Stimulated activated CD4-positive, alpha-beta T cell treated with anti-CD3 and anti-CD28 coated beads, TNF-alpha, amount 100 ng/mL, for 48 hours (primary cell): ENCODE measurements around the gene TAB3.
"Not testable (repeated sequence)": the region's sequence is repeated elsewhere in the genome, so short reads cannot be mapped to it uniquely, and the experiment has no call there.

ENCODE experiments used
- DNase-seq, 3 donors: peaks; one replicate each; pipeline ENCODE4 v3.0.0-alpha.2; 2020; ENCODE audit warnings: low read depth in 3 of 3

The TAB3 gene

DNA sequence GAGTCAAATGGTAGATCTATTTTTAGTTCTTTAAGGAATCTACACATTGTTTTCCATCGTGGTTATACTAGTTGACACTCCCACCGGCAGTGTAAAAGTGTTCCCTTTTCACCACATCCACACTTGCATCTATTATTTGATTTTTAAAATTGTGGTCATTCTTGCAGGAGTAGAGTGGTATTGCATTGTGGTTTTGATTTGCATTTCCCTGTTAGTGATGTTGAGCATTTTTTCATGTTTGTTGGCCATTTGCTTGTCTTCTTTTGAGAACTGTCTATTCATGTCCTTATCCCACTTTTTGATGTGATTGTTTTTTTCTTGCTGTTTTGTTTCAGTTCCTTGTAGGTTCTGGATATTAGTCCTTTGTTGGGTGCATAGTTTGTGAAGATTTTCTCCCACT is 70.0 kb downstream of the TAB3 start:
- DNase-seq, result no peak

DNA sequence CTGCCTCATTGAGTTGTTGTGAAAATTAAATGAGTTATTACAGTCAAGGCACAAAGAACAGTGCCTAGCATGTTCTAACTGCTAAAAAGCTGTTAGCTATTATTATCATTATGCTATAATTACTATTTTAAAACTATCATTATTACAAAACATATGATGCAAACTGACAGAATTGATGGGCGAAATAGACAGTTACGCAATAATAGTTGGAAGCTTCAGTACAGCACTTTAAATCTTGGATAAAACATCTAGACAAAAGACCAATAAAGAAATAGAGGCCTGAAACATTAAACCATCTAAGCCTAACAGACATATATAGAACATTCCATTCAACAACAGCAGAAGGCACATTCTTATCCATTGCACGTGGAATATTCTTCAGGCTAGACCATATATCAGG is 73.0 kb downstream of the TAB3 start:
- no peak for DNase-seq

DNA sequence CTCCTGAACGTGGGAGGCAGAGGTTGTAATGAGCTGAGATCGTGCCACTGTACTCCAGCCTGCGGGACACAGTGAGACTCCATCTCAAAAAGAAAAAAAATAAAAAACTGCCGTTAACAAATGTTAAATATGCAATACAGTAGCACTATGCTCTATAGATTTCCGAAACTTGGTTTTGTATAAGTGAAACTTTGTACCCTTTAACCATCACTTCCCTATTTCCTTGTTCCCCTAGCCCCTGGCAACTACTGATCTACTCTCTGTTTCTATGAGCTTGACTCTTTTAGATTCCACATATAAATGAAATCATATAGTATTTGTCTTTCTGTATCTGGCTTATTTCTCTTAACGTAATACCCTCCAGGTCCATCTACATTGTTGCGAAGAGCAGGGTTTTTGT is 74.1 kb downstream of the TAB3 start:
- no peak for DNase-seq

DNA sequence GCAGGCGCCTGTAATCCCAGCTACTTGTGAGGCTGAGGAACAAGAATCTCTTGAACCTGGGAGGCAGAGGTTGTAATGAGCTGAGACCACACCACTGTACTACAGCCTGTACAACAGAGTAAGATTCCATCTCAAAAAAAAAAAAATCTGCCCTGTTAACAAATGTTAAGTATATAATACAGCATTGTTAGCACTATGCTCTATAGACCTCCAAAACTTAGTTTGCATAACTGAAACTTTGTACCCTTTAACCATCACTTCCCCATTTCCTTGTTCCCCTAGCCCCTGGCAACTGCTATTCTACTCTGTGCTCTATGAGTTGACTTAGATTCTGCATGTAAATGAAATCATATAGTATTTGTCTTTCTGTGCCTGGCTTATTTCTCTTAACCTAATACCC is 76.7 kb downstream of the TAB3 start:
- DNase-seq, result no peak

DNA sequence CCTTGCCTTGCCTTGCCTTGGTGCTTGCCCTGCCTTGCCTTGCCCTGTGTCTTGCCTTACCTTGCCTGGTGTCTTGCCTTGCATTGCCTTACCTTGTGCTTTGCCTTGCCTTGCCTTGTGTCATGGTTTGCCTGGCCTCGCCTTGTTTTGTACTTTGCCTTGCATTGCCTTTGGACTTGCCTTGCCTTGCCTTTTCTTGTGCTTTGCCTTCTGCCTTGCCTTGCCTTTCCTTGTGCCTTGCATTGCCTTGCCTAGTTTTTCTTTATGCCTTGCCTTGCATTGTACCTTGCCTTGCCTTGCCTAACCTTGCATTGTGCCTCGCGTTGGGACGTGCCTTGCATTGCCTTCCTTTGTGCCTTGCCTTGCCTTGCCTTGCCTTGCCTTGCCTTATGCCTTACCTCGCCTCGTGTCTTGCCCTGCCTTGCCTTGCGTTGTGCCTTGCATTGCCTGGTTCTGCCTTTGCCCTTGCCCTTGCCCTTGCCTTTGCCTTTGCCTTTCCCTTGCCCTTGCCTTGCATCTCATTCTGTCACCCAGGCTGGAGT is 82.8 kb downstream of the TAB3 start:
- no peak for DNase-seq

DNA sequence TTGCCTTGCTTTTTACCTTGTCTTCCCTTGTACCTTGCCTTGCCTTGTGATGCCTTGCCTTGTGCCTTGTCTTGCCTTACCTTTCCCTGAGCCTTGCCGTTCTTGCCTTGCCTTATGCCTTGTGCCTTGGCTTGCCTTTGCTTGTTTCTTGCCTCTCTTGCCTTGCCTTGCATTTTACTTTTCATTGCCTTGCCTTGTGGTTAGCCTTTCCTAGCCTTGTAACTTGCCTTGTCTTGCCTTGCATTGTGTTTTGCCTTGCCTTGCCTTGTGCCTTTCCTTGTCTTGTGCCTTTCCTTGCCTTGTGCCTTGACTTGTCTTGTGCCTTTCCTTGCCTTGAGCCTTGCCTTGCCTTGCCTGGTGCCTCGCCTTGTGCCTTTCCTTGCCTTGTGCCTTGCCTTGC is 84.6 kb downstream of the TAB3 start:
- DNase-seq, result no peak

DNA sequence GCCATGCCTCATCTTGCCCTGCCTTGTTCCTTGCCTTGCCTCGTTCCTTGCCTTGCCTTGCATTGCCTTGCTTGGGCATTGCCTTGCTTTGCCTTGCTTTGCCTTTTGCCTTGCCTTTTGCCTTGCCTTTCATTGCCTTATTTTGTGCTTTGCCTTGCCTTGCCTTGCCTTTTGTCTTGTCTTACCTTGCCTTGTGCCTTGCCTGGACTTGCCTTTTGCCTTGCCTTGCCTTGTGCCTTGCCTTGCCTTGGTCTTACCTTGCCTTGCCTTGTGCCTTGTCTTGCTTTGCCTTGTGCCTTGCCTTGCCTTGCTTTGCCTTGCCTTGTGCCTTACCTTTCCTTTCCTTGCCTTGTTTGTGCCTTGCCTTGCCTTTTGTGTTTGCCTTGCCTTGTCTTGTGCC is 88.2 kb downstream of the TAB3 start:
- DNase-seq, result no peak

DNA sequence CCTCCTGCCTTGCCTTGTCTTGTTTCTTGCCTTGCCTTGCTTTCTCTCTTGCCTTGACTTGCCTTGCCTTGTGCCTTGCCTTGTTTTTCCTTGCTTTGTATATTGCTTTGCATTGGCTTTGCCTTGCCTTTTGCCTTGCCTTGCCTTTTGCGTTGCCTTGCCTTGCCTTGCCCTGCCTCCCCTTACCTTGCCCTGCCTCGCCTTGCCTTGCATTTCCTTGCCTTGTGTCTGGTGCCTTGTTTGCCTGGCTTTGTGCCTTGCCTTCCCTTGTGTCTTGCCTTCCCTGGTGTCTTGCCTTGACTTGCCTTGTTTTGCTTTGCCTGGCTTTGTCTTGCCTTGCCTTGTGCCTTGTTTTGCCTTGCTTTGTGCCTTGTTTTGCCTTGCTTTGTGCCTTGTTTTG is 89.7 kb downstream of the TAB3 start:
- no peak for DNase-seq

DNA sequence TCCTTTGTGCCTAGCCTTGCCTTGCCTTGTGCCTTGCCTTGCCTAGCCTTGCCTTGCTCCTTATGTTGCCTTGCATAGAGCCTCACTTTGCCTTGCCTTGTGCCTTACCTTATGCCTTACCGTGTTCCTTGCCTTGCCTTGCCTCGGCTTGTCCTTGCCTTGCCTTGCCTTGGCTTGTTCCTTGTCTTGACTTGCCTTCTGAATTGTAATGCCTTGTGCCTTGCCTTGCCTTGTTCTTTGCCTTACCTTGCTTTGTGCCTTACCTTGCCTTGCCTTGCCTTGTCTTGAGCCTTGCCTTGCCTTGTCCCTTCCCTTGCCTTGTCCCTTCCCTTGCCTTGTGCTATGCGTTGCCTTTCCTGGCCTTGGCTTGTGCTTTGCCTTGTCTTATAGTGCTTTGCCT is 90.2 kb downstream of the TAB3 start:
- DNase-seq, result no peak

DNA sequence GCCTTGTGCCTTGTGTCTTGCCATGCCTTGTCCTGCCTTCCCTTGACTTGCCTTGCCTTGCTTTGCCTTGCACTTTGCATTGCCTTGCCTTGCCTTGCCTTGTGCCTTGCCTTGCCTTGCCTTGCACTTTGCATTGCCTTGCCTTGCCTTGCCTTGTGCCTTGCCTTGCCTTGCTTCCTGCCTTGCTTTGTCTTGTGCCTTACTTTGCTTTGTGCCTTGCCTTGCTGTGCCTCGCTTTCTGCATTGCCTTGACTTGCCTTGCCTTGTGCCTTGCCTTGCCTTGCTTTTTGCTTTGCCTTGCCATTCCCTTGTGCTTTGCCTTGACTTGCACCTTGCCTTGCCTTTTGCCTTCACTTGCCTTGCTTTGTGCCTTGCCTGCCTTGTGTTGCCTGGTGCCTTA is 91.8 kb downstream of the TAB3 start:
- DNase-seq, result not testable (repeated sequence)

DNA sequence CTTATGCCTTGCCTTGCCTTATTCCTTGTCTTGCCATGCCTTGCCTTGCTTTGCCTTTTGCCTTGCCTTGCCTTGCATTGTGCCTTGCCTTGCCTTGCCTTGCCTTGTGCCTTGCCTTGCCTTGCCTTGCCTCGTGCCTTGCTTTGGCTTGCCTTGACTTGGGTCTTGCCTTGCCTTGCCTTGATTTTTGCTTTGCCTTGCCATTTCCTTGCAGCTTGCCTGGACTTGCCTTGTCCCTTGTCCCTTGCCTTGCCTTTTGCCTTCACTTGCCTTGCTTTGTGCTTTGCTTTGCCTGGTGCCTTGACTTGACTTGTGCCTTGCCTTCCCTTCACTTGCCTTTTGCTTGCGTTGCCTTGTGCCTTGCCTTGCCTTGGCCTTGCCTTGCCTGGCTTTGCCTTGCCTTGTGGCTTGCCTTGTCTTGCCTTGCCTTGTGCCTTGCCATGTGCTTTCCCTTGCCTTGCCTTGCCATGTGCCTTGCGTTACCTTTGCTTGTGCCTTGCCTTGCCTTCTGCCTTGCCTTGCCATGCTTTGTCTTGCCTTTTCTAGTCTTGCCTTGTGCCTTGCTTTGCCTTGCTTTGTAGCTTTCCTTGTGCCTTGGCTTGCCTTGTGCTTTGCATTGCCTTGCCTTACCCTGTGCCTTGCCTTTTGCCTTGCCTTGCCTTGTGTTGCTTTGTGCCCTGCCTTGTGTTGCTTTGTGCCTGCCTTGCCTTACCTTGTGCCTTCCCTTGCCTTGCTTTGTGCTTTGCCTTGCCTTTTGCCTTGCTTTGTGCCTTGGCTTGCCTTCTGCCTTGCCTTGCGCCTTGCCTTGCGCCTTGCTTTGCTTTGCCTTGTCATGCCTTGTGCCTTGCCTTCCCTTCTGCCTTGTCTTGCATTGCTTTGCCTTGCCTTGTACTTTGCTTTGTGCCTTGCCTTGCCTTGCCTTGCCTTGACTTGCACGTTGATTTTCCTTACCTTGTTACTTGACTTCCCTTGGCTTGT is 92.8 kb downstream of the TAB3 start:
- DNase-seq, result no peak

DNA sequence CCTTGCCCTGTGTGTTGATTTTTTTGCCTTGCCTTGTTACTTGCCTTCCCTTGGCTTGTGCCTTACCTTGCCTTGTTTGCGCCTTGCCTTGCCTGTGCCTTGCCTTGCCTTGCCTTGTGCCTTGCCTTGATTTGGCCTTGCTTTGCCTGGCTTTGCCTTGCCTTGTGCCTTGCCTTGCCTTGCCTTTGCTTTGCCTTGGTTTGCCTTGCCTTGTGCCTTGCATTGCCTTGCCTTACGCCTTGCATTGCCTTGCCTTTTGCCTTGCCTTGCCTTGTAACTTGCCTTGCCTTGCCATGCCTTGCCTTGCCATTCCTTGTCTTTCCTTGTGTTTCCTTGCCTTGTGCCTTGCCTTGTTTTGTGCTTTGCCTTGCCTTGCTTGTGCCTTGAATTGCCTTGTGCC is 94.6 kb downstream of the TAB3 start:
- no peak for DNase-seq

DNA sequence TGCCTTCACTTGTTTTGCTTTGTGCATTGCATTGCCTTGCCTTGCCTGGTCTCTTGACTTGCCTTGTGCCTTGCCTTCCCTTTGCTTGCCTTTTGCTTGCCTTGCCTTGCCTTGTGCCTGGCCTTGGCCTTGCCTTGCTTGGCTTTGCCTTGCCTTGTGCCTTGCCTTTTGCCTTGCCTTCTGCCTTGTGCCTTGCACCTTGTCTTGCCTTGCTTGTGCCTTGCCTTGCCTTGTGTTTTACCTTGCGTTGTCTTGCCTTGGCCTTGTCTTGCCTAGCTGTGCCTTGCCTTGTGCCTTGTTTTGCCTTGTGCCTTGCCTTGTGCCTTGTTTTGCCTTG is 95.3 kb downstream of the TAB3 start:
- DNase-seq, result no peak

DNA sequence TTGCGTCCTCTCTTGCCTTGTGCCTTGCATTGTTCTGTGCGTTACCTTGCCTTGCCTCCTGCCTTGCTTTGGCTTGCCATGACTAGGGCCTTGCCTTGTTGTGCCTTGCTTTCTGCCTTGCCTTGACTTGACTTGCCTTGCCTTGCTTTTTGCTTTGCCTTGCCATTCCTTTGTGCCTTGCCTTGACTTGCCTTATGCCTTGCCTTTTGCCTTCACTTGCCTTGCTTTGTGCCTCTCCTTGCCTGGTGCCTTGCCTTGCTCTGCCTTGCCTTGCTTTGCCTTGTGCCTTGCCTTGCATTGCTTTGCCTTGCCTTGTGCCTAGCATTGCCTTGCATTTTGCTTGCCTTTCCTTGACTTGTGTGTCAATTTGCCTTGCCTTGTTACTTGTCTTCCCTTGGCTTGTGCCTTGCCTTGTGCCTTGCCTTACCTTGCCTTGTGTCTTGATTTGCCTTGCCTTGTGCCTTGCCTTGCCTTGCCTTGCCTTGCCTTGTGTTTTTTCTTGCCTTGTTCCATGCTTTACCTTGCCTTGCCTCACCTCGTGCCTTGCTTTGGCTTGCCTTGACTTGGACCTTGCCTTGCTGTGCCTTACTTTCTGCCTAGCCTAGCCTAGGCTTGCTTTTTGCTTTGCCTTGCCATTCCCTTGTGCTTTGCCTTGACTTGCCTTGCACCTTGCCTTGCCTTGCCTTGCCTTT is 95.8 kb downstream of the TAB3 start:
- DNase-seq, result no peak

DNA sequence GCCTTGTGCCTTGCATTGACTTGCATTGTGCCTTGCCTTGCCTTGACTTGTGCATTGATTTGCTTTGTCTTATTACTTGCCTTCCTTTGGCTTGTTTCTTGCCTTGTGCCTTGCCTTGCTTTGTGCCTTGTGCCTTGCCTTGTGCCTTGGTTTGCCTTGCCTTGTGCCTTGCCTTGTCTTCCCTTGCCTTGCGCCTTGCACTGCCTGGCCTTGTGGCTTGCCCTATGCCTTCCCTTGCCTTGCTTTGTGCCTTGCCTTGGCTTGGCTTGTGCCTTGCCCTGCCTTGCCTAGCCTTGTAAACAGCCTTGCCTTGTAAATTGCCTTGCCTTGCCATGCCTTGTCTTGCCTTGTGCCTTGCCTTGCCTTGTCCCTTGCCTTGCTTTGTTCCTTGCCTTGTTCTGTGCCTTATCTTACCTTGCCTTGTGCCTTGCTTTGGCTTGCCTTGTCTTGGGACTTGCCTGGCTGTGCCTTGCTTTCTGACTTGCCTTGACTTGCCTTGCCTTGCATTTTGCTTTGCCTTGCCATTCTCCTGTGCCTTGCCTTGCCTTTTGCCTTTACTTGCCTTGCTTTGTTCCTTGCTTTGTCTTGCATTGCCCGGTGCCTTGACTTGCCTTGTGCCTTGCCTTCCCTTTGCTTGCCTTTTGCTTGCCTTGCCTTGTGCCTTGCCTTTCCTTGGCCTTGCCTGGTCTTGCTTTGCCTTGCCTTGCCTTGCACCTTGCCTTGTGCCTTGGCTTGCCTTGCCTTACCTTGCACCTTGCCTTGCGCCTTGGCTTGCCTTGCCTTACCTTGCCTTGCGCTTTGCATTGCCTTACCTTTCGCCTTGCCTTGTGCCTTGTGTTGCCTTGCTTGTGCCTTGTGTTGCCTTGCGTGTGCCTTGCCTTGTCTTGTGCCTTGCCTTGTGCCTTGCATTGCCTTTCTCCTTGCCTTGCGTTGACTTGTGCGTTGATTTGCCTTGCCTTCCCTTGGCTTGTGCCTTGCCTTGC is 97.5 kb downstream of the TAB3 start:
- DNase-seq, result no peak

DNA sequence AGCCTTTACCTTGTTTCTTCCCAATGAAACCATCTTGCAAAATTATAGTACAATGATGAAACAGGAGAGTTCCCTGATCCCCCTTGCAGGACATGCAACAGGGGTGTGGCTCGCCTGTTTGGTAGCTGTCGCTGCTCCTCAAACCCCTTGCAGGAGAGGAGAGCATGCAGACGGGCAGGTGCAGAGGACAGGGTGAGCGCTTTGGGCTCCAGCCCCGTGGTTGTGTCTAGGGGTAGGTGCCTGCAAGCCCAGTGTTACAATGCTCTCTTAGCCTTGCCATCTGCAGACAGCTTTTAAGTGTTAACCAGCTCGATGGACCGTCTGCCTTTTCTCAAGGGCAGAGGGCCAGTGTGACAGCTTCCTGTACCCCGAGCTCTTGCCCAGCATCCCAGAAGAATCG is 102.0 kb downstream of the TAB3 start:
- no peak for DNase-seq

DNA sequence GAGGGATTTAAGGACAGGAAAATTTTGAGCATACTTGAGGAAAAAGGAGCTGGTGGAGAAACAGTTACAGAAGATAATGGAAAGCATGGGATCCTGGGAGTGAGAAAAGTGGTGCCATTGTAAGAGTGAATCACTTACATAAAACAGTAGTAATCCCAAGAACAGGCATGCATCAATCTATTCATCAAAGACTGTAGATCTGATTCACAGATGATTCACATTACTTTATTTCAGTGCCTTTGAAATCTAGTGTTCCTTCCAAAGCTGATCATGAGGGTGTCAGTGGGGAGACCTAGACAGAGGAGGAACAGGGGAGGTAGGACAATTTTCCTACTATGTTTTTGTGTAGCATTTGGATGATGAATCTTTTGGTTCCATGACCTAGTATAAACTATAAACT is 102.7 kb downstream of the TAB3 start:
- DNase-seq, result no peak

DNA sequence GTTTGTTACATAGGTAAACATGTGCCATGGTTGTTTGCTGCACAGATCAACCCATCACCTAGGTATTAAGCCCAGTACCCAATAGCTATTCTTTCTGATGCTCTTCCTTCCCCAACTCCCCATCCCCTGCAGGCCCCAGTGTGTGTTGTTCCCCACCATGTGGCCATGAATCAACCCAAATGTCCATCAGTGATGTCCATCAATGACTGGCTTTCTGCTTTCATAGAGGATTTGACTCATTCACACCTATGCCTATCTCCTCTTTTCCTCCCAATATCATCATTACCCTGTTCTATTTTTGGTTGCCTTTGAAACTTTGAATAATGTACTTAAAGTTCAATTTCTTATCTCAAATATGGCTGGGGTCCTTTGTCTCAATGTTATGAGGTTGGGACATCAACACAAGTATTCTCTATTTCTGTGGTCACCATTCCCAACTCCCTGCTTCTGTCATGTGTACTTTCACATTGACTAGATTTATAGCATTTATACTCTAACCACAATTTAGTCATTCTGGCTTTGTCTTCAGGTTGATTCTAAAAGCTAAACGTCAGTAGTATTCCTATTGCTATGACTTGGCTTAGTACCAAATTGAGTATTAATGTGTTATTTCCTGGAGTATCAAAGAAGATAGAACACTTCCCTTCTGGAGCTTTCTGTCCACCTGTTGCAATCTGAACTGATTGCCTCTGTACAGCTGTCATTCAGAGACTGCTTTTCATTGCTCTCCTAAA is 107.2 kb downstream of the TAB3 start:
- no peak for DNase-seq

DNA sequence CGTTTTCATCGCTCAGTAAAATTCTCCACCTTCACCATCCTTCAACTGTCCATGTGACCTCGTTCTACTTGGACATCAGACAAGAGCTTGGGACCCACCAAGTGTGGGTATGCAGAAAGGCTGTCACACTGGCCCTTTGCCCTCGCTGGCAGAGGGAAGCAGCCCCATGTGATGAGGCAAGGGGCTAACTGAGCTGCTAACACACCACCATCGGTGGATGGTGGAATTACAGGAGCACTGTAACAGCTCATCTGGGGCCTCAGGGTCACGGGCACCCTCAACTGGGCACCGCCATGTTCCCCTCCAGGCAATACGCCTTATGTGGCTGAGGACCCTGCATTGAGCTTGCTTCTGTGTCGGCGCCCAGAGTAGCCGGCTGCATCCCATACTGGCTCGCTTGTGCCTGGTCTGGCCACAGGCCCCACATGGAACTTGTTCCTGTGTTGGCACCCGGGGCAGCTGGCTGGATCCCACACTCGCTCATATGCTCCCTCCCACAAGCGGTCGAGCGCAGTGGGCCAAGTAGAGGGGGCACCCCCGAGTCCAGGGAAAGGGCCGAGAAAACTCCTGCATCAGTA is 109.5 kb downstream of the TAB3 start:
- no peak for DNase-seq

DNA sequence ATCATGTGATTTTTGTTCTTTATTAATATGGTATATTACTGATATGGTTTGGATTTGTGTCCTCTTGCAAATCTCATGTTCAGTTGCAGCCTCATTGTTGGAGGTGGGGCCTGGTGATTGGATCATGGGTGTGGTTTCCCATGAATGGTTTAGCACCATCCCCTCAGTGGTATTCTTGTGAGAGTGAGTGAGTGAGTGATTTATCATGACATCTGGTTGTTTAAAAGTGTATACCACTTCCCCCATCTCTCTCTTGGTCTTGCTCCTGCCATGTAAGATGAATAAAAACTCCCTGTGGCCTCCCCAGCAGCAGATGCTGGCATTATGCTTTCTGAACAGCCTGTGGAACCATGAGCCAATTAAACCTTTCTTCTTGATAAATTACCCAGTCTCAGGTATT is 111.5 kb downstream of the TAB3 start:
- no peak for DNase-seq
